Measurements from ENCODE around the gene AVL9. TPM values are rescaled to one million over a fixed set of nuclear protein-coding genes. Genes with fewer than 3 reads are reported as not detected.

AVL9 gene
- total RNA-seq, 1 donor from 2014 or later, result 31.3 TPM

DNA sequence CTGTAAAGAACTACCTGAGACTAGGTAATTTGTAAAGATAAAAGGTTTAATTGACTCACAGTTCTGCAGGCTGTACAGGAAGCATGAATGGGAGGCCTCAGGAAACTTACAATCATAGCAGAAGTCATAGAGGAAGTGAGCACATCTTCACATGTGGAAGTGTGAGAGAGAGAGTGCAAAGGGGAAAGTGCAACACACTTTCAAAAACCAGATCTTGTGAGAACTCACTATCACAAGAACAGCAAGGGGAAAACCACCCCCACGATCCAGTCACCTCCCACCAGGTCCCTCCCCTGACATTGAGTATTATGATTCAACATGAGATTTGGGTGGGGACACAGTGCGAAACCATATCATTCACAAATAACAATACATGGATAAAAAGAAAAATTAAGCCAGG lies 24.5 kb downstream of the AVL9 start:
- DNase-seq (no peak), ATAC-seq (no peak)
- H3K27ac ChIP-seq, result no peak overlapping the region
- no peaks in the 10 kb centered on the region for H3K36me3 ChIP-seq
- H3K27me3 ChIP-seq, result no peaks in the 10 kb centered on the region
- no peak overlapping the region for H3K4me3 ChIP-seq
- peaks cover 12% of the 10 kb centered on the region for H3K4me1 ChIP-seq
- intact Hi-C loops (cut with DNase I), result no loop called here
- no peaks in the 10 kb centered on the region for H3K9me3 ChIP-seq
- TF ChIP-seq, protein P1, sequence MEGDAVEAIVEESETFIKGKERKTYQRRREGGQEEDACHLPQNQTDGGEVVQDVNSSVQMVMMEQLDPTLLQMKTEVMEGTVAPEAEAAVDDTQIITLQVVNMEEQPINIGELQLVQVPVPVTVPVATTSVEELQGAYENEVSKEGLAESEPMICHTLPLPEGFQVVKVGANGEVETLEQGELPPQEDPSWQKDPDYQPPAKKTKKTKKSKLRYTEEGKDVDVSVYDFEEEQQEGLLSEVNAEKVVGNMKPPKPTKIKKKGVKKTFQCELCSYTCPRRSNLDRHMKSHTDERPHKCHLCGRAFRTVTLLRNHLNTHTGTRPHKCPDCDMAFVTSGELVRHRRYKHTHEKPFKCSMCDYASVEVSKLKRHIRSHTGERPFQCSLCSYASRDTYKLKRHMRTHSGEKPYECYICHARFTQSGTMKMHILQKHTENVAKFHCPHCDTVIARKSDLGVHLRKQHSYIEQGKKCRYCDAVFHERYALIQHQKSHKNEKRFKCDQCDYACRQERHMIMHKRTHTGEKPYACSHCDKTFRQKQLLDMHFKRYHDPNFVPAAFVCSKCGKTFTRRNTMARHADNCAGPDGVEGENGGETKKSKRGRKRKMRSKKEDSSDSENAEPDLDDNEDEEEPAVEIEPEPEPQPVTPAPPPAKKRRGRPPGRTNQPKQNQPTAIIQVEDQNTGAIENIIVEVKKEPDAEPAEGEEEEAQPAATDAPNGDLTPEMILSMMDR (IDR thresholded peaks at IDR 0.05), result no peak

DNA sequence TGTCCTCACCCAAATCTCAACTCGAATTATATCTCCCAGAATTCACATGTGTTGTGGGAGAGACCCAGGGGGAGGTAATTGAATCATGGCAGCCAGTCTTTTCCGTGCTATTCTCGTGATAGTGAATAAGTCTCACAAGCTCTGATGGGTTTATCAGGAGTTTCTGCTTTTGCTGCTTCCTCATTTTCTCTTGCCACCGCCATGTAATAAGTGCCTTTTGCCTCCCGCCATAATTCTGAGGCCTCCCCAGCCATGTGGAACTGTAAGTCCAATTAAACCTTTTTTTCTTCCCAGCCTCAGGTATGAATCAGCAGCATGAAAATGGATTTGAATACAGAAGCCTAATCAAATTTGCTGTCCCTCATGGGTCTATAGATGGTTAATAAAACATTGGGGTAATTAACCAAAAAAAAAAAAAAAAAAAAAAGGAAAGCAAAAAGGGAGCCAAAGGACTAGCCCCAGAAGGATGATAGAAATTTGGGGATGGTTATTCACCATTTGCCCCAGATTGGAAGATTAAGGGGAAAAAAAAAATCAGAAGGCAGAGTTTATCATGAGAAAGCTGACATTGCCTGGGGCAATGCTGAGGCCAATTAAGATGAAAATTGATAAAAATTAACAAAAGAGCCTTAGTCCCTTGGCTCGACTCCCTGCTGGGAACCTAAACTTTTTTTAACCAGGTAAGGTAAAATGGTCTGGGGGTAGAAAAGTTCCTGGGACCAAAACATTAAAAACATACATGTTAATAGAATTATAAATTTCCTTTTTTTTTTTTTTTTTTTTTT lies 27.6 kb downstream of the AVL9 start:
- DNase-seq (no peak), ATAC-seq (no peak)
- Histone ChIP-seq H3K27ac (no peak overlapping the region), H3K36me3 (no peaks in the 10 kb centered on the region), H3K9me3 (no peaks in the 10 kb centered on the region), H3K27me3 (no peaks in the 10 kb centered on the region), H3K4me3 (no peak overlapping the region), H3K4me1 (no peaks in the 10 kb centered on the region)
- TF ChIP-seq, protein P1 (IDR thresholded peaks at IDR 0.05), result no peak
- intact Hi-C loops (cut with DNase I), result no loop called here

DNA sequence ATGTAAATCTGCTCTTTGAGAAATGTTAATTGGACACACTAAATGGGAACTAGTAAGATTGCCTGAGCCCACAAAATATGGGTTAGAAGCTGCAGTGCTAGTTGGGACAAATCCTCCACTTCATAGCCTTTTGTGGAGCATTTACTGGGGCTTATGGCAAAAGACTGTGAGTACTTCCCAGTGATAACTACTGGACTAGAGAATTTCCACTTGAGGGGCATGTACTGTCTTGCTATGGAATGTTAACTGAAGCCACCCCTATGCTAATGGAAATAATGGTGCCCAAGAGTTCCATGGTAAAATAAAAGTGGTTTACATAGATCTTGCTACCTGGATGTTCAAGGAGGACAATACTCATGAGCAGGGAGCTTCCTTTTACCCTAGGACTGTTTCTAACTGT lies 29.3 kb downstream of the AVL9 start:
- TF ChIP-seq, protein P1 (IDR thresholded peaks at IDR 0.05), result no peak
- intact Hi-C loops (cut with DNase I), result no loop called here
- no peak overlapping the region for H3K27ac ChIP-seq
- no peaks in the 10 kb centered on the region for H3K27me3 ChIP-seq
- no peaks in the 10 kb centered on the region for H3K4me1 ChIP-seq
- H3K36me3 ChIP-seq, result no peaks in the 10 kb centered on the region
- ATAC-seq (no peak), DNase-seq (no peak)
- no peak overlapping the region for H3K4me3 ChIP-seq
- no peaks in the 10 kb centered on the region for H3K9me3 ChIP-seq

DNA sequence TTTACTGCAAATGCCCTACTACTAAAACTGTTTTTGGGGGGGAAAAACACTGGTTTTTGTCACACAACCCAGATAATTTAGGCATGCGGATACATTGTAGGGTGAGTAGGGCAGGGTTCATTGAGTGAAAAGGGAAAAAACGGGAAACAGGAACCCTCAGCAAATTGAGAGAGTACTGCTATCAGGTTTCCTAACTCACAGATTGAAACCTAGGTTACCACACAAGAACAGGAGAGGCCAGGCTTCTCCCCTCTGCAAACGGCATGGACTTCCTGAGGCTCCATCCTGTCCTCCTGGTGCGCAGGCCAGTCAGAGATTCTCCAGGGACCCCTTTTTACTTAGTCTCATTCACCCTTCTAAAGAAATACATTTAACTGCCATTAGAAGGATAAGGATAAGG lies 30.6 kb downstream of the AVL9 start:
- H3K27ac ChIP-seq, result no peak overlapping the region
- ATAC-seq (peak; percentile 72), DNase-seq (no peak)
- no peaks in the 10 kb centered on the region for H3K9me3 ChIP-seq
- no peaks in the 10 kb centered on the region for H3K4me1 ChIP-seq
- H3K27me3 ChIP-seq, result no peaks in the 10 kb centered on the region
- H3K4me3 ChIP-seq, result no peak overlapping the region
- TF ChIP-seq, protein P1 (IDR thresholded peaks at IDR 0.05), result no peak
- no peaks in the 10 kb centered on the region for H3K36me3 ChIP-seq
- intact Hi-C loops (cut with DNase I), result no loop called here

DNA sequence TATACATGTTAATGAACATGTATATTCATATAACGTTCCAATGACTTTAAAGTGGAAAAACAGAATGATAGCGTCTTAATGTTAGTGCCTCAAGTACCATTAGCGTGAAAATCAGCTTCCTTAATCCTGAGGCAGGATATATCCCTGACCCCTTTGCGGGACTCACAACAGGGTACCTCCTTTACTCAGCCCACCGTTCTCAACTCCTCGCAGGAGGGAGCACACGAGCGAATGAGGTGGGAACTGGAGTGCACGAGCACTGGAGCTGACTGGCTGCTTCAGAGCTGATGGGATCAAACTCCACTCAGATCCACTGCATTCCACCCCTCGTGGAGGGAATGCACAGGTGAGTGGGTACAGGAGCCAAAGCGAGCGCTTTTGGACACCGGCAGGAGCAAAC lies 36.1 kb downstream of the AVL9 start:
- H3K9me3 ChIP-seq, result no peaks in the 10 kb centered on the region
- no peaks in the 10 kb centered on the region for H3K27me3 ChIP-seq
- DNase-seq, result no peak
- TF ChIP-seq, protein P1 (IDR thresholded peaks at IDR 0.05), result no peak
- intact Hi-C loops (cut with DNase I), result no loop called here
- no peaks in the 10 kb centered on the region for H3K4me1 ChIP-seq
- H3K36me3 ChIP-seq, result no peaks in the 10 kb centered on the region
- H3K27ac ChIP-seq, result no peak overlapping the region
- no peak overlapping the region for H3K4me3 ChIP-seq
- ATAC-seq, result no peak

Data from upper lobe of right lung (tissue), 1 donor.